HepG2 (cell line): Measurements from ENCODE around the gene APOC3. TPM values are rescaled to one million over a fixed set of nuclear protein-coding genes. Genes with fewer than 3 reads are reported as not detected.

Experiments used
- CHCHD3 ChIP-seq: sonication (generic); formaldehyde crosslinking; IDR thresholded peaks from 2 replicates; pipeline ENCODE4 v1.8.0; 2022; ENCODE audit warnings: mild to moderate bottlenecking, missing genetic modification reagents, moderate library complexity
- HMGA1 ChIP-seq: sonication (generic); formaldehyde crosslinking; conservative IDR thresholded peaks from 2 replicates; pipeline ENCODE4 v1.4.0; 2020; ENCODE audit warnings: missing genetic modification reagents
- NR2C2 ChIP-seq: sonication (generic); formaldehyde crosslinking; IDR thresholded peaks from 2 replicates; pipeline ENCODE4 v1.4.0; 2020; ENCODE audit warnings: missing genetic modification reagents, mild to moderate bottlenecking, moderate library complexity, borderline replicate concordance
- ONECUT2 ChIP-seq: sonication (generic); formaldehyde crosslinking; IDR thresholded peaks from 2 replicates; pipeline ENCODE4 v1.4.0; 2020; ENCODE audit warnings: missing genetic modification reagents
- POLR2A ChIP-seq, 2 experiments: IDR thresholded peaks; 2 replicates each; pipeline ENCODE4 v1.6.1; 2011; ENCODE audit warnings: low read depth in 2 of 2, low read length in 2 of 2, mild to moderate bottlenecking in 1 of 2, moderate library complexity in 1 of 2; ENCODE audit not compliant: insufficient read depth in 1 of 2
- SUZ12 ChIP-seq: fragments of 150-350 bp; IDR thresholded peaks from 2 replicates; pipeline ENCODE4 v1.6.1; 2014; ENCODE audit warnings: low read depth, low read length
- ZFP36 ChIP-seq: fragments of 150-350 bp; IDR thresholded peaks from 2 replicates; pipeline ENCODE4 v1.6.1; 2018; ENCODE audit warnings: borderline replicate concordance, low read length, low read depth; ENCODE audit not compliant: partially characterized antibody
- ZNF235 ChIP-seq: sonication (generic); formaldehyde crosslinking; IDR thresholded peaks from 2 replicates; pipeline ENCODE4 v1.8.1; 2023; ENCODE audit warnings: mild to moderate bottlenecking, missing genetic modification reagents, borderline replicate concordance
- polyA plus RNA-seq, 8 experiments: library from polyadenylated mRNA; depleted of rRNA in 3 of 8; stranded (reverse) in 7 of 8; unstranded in 1 of 8; fragments of >200 nt; fragmentation: Illumina TruSeq in 4 of 8; extraction: Trizol in 4 of 8; gene quantifications; 2 replicates each; pipeline versions ENCODE4 v1.2.1 to v1.2.3, GENCODE V29; 2011 to 2016; ENCODE audit warnings: low read depth in 4 of 8, missing spikeins in 1 of 8, mixed read lengths in 1 of 8; ENCODE audit not compliant: insufficient read depth in 1 of 8
- total RNA-seq, 5 experiments: library from RNA; depleted of rRNA; stranded (reverse); fragments of >200 nt; fragmentation: Illumina TruSeq; extraction: Trizol; gene quantifications; 2 replicates each; pipeline ENCODE4 v1.2.3, GENCODE V29; 2016; ENCODE audit warnings: low read depth in 1 of 5
- TF ChIP-seq, protein P1 (sequence below): sonication (generic); formaldehyde crosslinking; IDR thresholded peaks from 2 replicates; pipeline ENCODE4 v1.4.0; 2020; ENCODE audit warnings: missing genetic modification reagents
- TF ChIP-seq, protein P2 (sequence below): IDR thresholded peaks from 2 replicates; pipeline ENCODE4 v1.6.1; 2016; ENCODE audit warnings: mild to moderate bottlenecking, missing biosample characterization, missing genetic modification reagents
- TF ChIP-seq, protein P3 (sequence below): sonication (generic); formaldehyde crosslinking; IDR thresholded peaks from 2 replicates; pipeline ENCODE4 v1.4.0; 2020; ENCODE audit warnings: missing genetic modification reagents
- TF ChIP-seq, protein P4 (sequence below): sonication (generic); formaldehyde crosslinking; IDR thresholded peaks from 2 replicates; pipeline ENCODE4 v1.4.0; 2020; ENCODE audit warnings: mild to moderate bottlenecking, missing genetic modification reagents
- TF ChIP-seq, protein P5 (sequence below): sonication (generic); formaldehyde crosslinking; IDR thresholded peaks from 2 replicates; pipeline ENCODE4 v1.8.0; 2022; ENCODE audit warnings: missing genetic modification reagents, low read depth, mild to moderate bottlenecking, borderline replicate concordance

Gene APOC3
- total and polyA plus RNA-seq, 2 of the 13 experiments (the other 11 are each of a cell fraction or from before 2014, with no cell fraction given), result 314 to 687 TPM

DNA sequence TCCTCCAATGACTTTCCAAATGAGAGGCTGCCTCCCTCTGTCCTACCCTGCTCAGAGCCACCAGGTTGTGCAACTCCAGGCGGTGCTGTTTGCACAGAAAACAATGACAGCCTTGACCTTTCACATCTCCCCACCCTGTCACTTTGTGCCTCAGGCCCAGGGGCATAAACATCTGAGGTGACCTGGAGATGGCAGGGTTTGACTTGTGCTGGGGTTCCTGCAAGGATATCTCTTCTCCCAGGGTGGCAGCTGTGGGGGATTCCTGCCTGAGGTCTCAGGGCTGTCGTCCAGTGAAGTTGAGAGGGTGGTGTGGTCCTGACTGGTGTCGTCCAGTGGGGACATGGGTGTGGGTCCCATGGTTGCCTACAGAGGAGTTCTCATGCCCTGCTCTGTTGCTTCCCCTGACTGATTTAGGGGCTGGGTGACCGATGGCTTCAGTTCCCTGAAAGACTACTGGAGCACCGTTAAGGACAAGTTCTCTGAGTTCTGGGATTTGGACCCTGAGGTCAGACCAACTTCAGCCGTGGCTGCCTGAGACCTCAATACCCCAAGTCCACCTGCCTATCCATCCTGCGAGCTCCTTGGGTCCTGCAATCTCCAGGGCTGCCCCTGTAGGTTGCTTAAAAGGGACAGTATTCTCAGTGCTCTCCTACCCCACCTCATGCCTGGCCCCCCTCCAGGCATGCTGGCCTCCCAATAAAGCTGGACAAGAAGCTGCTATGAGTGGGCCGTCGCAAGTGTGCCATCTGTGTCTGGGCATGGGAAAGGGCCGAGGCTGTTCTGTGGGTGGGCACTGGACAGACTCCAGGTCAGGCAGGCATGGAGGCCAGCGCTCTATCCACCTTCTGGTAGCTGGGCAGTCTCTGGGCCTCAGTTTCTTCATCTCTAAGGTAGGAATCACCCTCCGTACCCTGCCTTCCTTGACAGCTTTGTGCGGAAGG is 2.9 kb downstream of the APOC3 start (continued):
- TF ChIP-seq, protein P1, sequence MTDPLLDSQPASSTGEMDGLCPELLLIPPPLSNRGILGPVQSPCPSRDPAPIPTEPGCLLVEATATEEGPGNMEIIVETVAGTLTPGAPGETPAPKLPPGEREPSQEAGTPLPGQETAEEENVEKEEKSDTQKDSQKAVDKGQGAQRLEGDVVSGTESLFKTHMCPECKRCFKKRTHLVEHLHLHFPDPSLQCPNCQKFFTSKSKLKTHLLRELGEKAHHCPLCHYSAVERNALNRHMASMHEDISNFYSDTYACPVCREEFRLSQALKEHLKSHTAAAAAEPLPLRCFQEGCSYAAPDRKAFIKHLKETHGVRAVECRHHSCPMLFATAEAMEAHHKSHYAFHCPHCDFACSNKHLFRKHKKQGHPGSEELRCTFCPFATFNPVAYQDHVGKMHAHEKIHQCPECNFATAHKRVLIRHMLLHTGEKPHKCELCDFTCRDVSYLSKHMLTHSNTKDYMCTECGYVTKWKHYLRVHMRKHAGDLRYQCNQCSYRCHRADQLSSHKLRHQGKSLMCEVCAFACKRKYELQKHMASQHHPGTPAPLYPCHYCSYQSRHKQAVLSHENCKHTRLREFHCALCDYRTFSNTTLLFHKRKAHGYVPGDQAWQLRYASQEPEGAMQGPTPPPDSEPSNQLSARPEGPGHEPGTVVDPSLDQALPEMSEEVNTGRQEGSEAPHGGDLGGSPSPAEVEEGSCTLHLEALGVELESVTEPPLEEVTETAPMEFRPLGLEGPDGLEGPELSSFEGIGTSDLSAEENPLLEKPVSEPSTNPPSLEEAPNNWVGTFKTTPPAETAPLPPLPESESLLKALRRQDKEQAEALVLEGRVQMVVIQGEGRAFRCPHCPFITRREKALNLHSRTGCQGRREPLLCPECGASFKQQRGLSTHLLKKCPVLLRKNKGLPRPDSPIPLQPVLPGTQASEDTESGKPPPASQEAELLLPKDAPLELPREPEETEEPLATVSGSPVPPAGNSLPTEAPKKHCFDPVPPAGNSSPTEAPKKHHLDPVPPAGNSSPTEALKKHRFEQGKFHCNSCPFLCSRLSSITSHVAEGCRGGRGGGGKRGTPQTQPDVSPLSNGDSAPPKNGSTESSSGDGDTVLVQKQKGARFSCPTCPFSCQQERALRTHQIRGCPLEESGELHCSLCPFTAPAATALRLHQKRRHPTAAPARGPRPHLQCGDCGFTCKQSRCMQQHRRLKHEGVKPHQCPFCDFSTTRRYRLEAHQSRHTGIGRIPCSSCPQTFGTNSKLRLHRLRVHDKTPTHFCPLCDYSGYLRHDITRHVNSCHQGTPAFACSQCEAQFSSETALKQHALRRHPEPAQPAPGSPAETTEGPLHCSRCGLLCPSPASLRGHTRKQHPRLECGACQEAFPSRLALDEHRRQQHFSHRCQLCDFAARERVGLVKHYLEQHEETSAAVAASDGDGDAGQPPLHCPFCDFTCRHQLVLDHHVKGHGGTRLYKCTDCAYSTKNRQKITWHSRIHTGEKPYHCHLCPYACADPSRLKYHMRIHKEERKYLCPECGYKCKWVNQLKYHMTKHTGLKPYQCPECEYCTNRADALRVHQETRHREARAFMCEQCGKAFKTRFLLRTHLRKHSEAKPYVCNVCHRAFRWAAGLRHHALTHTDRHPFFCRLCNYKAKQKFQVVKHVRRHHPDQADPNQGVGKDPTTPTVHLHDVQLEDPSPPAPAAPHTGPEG (CRISPR knock-in tag), result peak; percentile 87
- TF ChIP-seq HMGA1 (CRISPR knock-in tag), result no peak
- no peak for TF ChIP-seq CHCHD3 (CRISPR knock-in tag)
- TF ChIP-seq, protein P2, sequence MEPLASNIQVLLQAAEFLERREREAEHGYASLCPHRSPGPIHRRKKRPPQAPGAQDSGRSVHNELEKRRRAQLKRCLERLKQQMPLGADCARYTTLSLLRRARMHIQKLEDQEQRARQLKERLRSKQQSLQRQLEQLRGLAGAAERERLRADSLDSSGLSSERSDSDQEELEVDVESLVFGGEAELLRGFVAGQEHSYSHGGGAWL (CRISPR knock-in tag), result no peak; the same call in 1 of the 2 replicates
- peak; percentile 78 for TF ChIP-seq ONECUT2 (CRISPR knock-in tag)
- TF ChIP-seq ZNF235, result 0 out of 2 replicates have a peak, but pooled peaks have one; percentile 1
- TF ChIP-seq ZFP36, result no peak
- TF ChIP-seq NR2C2, result peak; percentile 98
- TF ChIP-seq, protein P3, sequence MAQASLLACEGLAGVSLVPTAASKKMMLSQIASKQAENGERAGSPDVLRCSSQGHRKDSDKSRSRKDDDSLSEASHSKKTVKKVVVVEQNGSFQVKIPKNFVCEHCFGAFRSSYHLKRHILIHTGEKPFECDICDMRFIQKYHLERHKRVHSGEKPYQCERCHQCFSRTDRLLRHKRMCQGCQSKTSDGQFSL, result peak; percentile 33; the same call in 1 of the 2 replicates
- no peak for TF ChIP-seq SUZ12
- TF ChIP-seq, protein P4, sequence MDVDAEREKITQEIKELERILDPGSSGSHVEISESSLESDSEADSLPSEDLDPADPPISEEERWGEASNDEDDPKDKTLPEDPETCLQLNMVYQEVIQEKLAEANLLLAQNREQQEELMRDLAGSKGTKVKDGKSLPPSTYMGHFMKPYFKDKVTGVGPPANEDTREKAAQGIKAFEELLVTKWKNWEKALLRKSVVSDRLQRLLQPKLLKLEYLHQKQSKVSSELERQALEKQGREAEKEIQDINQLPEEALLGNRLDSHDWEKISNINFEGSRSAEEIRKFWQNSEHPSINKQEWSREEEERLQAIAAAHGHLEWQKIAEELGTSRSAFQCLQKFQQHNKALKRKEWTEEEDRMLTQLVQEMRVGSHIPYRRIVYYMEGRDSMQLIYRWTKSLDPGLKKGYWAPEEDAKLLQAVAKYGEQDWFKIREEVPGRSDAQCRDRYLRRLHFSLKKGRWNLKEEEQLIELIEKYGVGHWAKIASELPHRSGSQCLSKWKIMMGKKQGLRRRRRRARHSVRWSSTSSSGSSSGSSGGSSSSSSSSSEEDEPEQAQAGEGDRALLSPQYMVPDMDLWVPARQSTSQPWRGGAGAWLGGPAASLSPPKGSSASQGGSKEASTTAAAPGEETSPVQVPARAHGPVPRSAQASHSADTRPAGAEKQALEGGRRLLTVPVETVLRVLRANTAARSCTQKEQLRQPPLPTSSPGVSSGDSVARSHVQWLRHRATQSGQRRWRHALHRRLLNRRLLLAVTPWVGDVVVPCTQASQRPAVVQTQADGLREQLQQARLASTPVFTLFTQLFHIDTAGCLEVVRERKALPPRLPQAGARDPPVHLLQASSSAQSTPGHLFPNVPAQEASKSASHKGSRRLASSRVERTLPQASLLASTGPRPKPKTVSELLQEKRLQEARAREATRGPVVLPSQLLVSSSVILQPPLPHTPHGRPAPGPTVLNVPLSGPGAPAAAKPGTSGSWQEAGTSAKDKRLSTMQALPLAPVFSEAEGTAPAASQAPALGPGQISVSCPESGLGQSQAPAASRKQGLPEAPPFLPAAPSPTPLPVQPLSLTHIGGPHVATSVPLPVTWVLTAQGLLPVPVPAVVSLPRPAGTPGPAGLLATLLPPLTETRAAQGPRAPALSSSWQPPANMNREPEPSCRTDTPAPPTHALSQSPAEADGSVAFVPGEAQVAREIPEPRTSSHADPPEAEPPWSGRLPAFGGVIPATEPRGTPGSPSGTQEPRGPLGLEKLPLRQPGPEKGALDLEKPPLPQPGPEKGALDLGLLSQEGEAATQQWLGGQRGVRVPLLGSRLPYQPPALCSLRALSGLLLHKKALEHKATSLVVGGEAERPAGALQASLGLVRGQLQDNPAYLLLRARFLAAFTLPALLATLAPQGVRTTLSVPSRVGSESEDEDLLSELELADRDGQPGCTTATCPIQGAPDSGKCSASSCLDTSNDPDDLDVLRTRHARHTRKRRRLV (CRISPR knock-in tag), result 0 out of 2 replicates have a peak, but pooled peaks have one; percentile 11
- TF ChIP-seq, protein P5, sequence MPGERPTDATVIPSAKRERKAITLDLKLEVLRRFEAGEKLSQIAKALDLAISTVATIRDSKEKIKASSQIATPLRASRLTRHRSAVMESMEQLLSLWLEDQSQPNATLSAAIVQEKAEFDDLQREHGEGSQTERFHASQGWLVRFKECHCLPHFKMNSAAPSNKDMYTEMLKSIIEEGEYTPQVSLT (CRISPR knock-in tag), result no peak
- peak in 1 of 2 experiments; percentile 51; a peak in 2 of 4 replicates for TF ChIP-seq POLR2A (IDR thresholded peaks at IDR 0.05; ENCODE audit: insufficient read depth in 1 of 2, low read depth in 2 of 2, low read length in 2 of 2)
